Measurements from ENCODE around the gene FARS2.
A peak's percentile ranks its signal among the peaks of the same experiment; 100 is the strongest.

FARS2 gene

DNA sequence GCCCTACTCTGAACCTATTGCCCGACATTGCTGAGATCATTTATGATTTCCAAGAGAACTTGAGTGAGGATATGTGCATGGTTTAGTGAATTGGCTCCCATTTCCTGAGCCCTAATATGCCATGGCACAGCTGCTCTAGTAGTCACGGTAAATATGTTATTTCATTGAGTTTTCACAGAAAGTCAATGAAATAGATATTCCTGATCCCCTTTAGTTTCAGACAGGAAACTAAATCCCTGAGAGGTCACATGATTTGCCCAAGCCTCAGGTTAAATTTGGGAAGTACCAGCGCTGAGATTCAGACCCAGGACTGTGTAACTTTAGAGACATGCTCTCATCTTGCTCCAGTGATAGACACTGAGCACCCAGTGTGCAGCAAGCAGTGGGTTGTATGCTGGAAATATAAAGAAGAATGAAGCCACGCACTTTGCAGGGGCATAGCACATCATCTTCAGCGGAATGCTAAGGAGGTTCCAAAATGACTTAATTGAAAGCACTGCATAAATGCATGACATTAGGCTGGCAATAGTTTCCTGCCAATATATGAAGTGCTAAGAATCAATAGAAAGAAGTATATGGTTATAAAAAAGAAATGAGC lies 70.6 kb downstream of the FARS2 start:
- Mint-ChIP-seq H3K27ac (no peak overlapping the region), H3K27me3 (ENCODE audit: low read depth) (no peaks in the 10 kb centered on the region), H3K4me3 (no peak overlapping the region), H3K9me3 (no peaks in the 10 kb centered on the region), H3K4me1 (ENCODE audit: low read depth) (no peaks in the 10 kb centered on the region), H3K36me3 (ENCODE audit: low read depth) (no peaks in the 10 kb centered on the region)
- no peak for DNase-seq (ENCODE audit: low spot score)

DNA sequence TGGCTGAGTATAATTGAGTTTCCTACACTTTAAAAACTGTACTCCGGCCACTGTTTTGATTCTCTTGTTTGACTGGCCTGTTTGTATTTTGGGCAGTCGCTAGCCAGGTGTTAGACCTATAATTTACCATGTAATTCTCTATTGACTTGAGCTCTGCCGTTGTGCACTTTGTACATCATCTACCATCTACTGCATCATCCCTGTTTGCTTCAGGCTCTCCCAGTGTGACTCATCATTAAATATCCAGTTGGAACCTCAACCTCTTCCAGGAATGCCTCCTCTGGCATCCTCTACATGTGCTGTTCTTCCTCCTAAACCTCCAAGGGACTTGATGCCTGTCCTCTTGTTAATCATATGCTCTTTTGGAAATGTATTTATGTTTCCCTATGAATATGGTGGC lies 72.3 kb downstream of the FARS2 start:
- DNase-seq (ENCODE audit: low spot score): no peak
- Mint-ChIP-seq H3K4me1 (ENCODE audit: low read depth) (peaks cover 9% of the 10 kb centered on the region), H3K9me3 (no peaks in the 10 kb centered on the region), H3K27ac (no peak overlapping the region), H3K36me3 (ENCODE audit: low read depth) (no peaks in the 10 kb centered on the region), H3K4me3 (no peak overlapping the region), H3K27me3 (ENCODE audit: low read depth) (no peaks in the 10 kb centered on the region)

DNA sequence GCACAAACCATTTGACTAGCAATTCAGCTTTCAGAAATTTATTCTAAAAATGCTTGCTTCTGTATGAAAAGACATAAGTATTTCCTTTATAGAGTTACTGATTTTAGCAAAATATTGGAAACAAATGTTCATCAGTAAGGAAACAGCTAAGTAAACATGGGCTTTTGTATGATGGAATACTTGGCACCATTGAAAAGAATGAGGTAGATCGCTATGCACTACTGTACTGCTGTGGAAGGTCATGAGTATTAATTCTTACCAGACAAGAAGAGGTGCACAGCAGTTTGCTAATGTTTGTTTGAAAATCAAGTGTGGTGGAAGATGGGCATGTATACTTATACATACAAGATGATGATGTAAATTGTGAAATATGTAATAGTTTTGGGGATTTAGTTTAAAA lies 73.0 kb downstream of the FARS2 start:
- no peaks in the 10 kb centered on the region for H3K27me3 Mint-ChIP-seq (ENCODE audit: low read depth)
- H3K4me3 Mint-ChIP-seq: no peak overlapping the region
- H3K4me1 Mint-ChIP-seq (ENCODE audit: low read depth): peaks cover 11% of the 10 kb centered on the region
- DNase-seq (ENCODE audit: low spot score): no peak
- H3K36me3 Mint-ChIP-seq (ENCODE audit: low read depth): no peaks in the 10 kb centered on the region
- H3K27ac Mint-ChIP-seq: no peak overlapping the region
- no peaks in the 10 kb centered on the region for H3K9me3 Mint-ChIP-seq

DNA sequence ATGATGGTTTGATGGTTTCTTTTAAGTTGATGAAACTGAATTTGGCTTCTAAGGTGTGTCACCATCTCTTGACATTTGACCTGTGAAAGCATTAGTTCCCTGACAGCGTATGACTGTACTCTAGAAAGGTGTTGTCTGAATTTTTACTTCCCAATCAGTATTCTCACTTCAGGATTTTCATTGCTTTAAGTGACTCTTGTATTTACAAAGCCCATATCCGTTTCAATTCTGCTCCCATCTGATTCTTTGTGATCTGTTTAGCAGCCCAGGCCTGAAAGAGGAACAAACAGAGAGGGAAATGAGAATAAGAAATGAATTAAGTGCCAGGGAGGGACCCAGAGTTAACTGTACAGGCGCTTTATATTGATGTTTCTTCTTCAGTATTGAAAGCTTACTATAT lies 73.7 kb downstream of the FARS2 start:
- H3K9me3 Mint-ChIP-seq: no peaks in the 10 kb centered on the region
- no peaks in the 10 kb centered on the region for H3K36me3 Mint-ChIP-seq (ENCODE audit: low read depth)
- H3K4me1 Mint-ChIP-seq (ENCODE audit: low read depth): peaks cover 11% of the 10 kb centered on the region
- DNase-seq (ENCODE audit: low spot score): no peak
- H3K4me3 Mint-ChIP-seq: no peak overlapping the region
- no peak overlapping the region for H3K27ac Mint-ChIP-seq
- H3K27me3 Mint-ChIP-seq (ENCODE audit: low read depth): no peaks in the 10 kb centered on the region

DNA sequence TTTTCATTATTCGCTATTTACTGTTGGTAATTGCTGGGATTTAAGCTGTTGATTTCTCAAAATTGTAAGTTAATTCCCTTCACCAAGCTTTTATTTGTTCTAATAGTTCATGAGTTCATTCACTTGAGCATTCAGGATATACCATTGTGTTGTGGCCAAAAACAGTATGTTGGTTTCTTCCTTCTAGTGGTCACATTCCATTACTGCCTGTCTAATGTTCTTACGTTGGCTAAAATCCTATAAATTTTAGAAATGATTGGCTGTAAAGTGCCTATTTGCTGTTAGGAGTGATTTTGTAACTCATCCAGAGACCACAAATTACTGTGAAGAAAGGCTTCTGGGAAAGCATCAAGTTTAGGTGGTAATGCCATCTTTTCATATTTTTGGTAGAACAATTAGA lies 76.3 kb downstream of the FARS2 start:
- Mint-ChIP-seq H3K4me1 (ENCODE audit: low read depth) (peaks cover 19% of the 10 kb centered on the region), H3K36me3 (ENCODE audit: low read depth) (no peaks in the 10 kb centered on the region), H3K4me3 (no peak overlapping the region), H3K27ac (no peak overlapping the region), H3K27me3 (ENCODE audit: low read depth) (no peaks in the 10 kb centered on the region), H3K9me3 (no peaks in the 10 kb centered on the region)
- DNase-seq (ENCODE audit: low spot score): no peak

DNA sequence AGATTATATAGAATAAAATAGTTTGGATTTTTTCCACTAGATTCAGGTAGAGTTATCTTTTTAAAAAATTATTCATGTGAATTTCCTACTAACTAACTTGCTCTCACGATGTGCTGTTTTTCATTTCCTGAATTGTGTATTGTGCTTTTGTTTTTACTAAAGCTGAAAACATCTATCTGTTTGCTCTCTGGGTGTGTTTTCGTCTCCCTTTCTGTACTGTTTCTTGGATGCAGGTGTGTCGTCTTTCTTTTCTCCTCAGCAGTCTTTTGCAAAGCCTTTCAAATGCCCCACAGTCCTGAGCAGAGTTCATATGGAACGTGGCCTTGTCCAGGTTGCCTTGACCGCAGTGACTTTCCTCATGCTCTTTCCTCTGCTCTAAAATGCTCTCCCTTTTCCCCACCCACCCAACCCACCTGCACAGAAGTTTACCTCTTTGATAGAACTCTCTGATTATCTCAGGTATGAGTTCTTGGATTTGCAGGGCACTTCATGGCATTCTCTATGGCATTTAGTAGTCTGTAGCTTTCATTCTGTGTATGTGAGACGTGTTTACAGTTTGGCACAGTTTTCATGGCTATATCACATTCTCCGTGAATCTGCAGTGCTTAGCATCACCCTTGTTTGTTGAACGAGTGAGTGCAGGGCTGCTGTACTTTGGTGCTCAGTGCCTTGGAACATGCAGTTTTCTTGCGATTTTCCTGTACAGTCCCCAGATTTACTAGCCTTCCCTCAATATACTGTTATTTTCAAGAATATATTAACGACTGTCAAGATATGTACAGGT lies 77.1 kb downstream of the FARS2 start:
- no peak for DNase-seq (ENCODE audit: low spot score)
- H3K36me3 Mint-ChIP-seq (ENCODE audit: low read depth): no peaks in the 10 kb centered on the region
- H3K27me3 Mint-ChIP-seq (ENCODE audit: low read depth): no peaks in the 10 kb centered on the region
- H3K4me3 Mint-ChIP-seq: peak overlapping the region; percentile 47
- peaks cover 19% of the 10 kb centered on the region for H3K4me1 Mint-ChIP-seq (ENCODE audit: low read depth)
- no peaks in the 10 kb centered on the region for H3K9me3 Mint-ChIP-seq
- peak overlapping the region; percentile 47 for H3K27ac Mint-ChIP-seq

DNA sequence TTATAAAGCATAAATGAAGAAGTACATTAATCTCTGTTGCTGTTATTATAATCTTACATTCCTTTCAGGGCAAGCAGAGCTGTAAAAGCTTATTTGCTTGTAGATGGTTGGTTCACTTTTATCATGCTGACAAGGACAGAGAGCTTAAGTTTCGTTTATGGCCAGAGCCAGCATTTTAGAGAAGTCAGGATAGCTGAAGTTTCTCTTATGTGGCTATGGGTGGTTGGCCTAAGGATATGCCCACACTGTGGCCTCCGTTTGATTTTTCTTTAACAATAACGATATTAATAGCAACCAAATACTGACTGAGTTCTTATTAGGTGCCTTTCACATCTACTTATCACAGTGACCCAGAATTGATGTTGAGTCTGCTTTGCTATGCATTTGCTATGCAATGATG lies 78.5 kb downstream of the FARS2 start:
- no peak overlapping the region for H3K27ac Mint-ChIP-seq
- H3K4me3 Mint-ChIP-seq: no peak overlapping the region
- DNase-seq (ENCODE audit: low spot score): no peak
- H3K4me1 Mint-ChIP-seq (ENCODE audit: low read depth): peaks cover 19% of the 10 kb centered on the region
- H3K36me3 Mint-ChIP-seq (ENCODE audit: low read depth): no peaks in the 10 kb centered on the region
- H3K9me3 Mint-ChIP-seq: no peaks in the 10 kb centered on the region
- no peaks in the 10 kb centered on the region for H3K27me3 Mint-ChIP-seq (ENCODE audit: low read depth)

DNA sequence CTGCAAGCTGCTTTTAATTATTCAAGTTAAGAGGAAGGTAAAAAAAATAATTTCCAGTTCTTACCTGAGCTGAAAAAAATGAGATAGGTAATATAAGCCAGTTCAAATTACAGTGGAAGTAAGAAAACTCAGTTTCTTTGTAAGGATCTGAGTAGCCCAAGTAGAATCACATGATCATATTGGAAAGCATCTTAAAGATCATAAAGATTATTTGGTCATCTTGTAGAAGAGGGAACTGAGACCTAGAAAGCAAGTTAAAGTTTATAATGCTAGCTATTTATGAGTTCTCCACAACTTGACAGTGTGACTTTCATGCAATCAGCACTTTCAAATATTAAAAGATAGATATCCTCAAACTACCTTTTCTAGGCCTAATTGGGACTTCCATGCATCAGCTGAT lies 80.5 kb downstream of the FARS2 start:
- Mint-ChIP-seq H3K9me3 (no peaks in the 10 kb centered on the region), H3K27me3 (ENCODE audit: low read depth) (no peaks in the 10 kb centered on the region), H3K4me1 (ENCODE audit: low read depth) (peaks cover 19% of the 10 kb centered on the region), H3K36me3 (ENCODE audit: low read depth) (no peaks in the 10 kb centered on the region), H3K4me3 (no peak overlapping the region), H3K27ac (no peak overlapping the region)
- no peak for DNase-seq (ENCODE audit: low spot score)

DNA sequence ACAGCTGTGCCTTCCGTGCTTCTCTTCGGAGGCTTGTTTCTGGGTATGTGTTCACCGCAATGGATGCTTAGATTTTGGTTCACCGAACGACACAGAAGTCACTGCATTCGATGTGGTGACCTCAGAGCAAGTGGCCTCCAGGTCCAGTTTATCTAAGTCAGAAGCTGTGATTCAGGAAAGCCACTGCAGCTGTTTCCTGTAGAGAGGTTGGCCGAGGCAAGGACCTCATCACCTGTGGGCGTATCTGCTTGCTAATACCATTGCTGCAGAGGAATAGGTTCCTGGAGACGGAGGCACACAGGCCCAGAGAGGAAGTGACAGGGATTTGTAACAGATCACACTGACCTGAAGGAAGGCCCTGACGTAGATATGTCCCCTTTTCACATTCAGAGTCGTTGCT lies 82.7 kb downstream of the FARS2 start:
- no peak for DNase-seq (ENCODE audit: low spot score)
- Mint-ChIP-seq H3K4me1 (ENCODE audit: low read depth) (peaks cover 7% of the 10 kb centered on the region), H3K27me3 (ENCODE audit: low read depth) (no peaks in the 10 kb centered on the region), H3K36me3 (ENCODE audit: low read depth) (peaks cover 2% of the 10 kb centered on the region), H3K9me3 (peaks cover 5% of the 10 kb centered on the region), H3K4me3 (no peak overlapping the region), H3K27ac (no peak overlapping the region)

DNA sequence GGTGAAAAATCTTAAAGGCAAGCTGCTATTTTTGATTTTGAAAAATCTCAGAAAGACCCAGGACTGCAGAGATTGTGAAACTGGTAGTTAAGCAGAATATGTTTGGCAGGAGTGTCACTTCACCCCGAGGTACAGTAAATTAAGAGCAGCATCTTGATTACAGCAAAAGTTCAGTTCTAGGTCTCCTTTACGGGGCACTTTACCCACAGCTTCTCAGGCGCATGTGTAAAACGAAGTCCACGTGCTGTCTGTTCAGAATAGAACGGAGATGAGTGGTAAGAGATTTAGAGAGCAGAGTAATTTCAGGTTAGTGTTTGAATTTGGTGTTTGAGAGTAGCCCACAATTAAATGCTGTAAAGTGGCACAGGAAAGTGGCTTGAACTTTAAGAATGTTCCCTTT lies 84.0 kb downstream of the FARS2 start:
- Mint-ChIP-seq H3K27ac (no peak overlapping the region), H3K36me3 (ENCODE audit: low read depth) (peaks cover 2% of the 10 kb centered on the region), H3K4me1 (ENCODE audit: low read depth) (peaks cover 6% of the 10 kb centered on the region), H3K4me3 (no peak overlapping the region), H3K9me3 (peaks cover 5% of the 10 kb centered on the region), H3K27me3 (ENCODE audit: low read depth) (no peaks in the 10 kb centered on the region)
- DNase-seq (ENCODE audit: low spot score): no peak

DNA sequence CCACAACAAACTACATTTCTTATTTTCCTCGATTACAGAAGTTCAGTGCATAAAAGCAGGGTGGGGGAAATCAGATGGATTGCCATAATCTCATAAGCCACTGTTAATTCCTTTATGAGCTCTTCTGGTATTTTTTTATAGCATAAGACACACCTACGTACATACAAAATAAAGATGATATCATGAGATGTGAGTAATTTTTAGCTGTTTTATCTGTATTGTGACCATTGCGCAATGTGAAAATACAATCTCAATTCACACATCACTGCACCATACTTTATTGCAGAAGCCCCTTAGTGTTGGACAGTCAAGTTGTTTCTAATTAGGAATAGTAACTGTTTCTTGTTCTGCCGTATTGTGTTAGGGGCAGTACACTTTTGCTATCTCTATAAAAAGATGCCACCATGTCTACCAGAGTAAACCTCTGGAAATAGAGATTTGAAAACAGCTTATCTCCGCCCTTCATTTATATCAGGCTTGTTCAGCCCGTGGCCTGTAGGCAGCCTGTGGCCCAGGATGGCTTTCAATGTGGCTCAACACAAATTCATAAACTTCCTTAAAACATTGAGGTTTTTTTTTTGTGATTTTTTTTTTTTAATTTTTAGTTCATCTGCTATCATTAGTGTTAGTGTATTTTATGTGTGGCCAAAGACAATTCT lies 90.4 kb downstream of the FARS2 start:
- H3K36me3 Mint-ChIP-seq (ENCODE audit: low read depth): peaks cover 2% of the 10 kb centered on the region
- H3K9me3 Mint-ChIP-seq: peaks cover 5% of the 10 kb centered on the region
- no peak overlapping the region for H3K4me3 Mint-ChIP-seq
- no peaks in the 10 kb centered on the region for H3K27me3 Mint-ChIP-seq (ENCODE audit: low read depth)
- DNase-seq (ENCODE audit: low spot score): no peak
- no peak overlapping the region for H3K27ac Mint-ChIP-seq
- H3K4me1 Mint-ChIP-seq (ENCODE audit: low read depth): no peaks in the 10 kb centered on the region

DNA sequence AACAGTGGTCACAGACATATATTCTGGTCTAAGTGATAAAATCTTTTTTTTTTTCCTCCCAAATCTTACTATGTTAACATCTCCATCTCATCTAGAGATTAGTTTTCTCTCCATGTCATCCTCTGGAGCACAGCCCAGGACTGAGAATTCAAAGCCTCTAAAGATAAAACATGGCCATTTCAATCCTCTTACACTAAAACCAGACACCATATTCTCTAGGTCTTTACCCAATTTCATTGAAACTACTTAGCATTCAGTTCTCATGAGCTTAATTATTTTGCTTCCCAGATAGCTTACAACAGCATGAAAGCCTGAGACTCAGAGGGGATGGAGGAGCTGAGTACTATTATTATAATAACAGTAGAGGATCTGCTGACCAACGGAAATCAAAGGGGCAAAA lies 92.7 kb downstream of the FARS2 start:
- H3K9me3 Mint-ChIP-seq: no peaks in the 10 kb centered on the region
- H3K4me1 Mint-ChIP-seq (ENCODE audit: low read depth): no peaks in the 10 kb centered on the region
- DNase-seq (ENCODE audit: low spot score): no peak
- no peaks in the 10 kb centered on the region for H3K36me3 Mint-ChIP-seq (ENCODE audit: low read depth)
- H3K4me3 Mint-ChIP-seq: no peak overlapping the region
- H3K27me3 Mint-ChIP-seq (ENCODE audit: low read depth): no peaks in the 10 kb centered on the region
- no peak overlapping the region for H3K27ac Mint-ChIP-seq

DNA sequence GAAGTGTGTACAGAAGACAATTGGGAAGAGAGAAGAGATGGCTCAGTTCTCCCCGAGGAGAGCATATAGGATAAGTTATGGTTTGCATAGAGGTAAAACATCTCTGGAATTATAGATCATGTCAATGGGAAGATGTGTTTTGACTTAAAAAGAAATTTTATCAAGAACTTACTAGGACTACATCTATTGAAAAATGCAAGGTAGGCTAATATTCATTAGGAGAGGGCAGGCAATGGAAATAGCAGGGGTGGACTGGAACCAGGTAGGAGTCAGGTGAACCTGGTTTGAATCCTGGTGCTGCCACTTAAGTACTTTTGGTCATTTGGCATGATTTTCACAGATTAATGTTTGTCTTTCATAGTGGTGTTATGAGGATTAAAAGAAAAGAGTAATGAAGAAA lies 96.2 kb downstream of the FARS2 start:
- Mint-ChIP-seq H3K9me3 (no peaks in the 10 kb centered on the region), H3K27ac (no peak overlapping the region), H3K4me1 (ENCODE audit: low read depth) (no peaks in the 10 kb centered on the region), H3K4me3 (no peak overlapping the region), H3K36me3 (ENCODE audit: low read depth) (no peaks in the 10 kb centered on the region), H3K27me3 (ENCODE audit: low read depth) (no peaks in the 10 kb centered on the region)
- DNase-seq (ENCODE audit: low spot score): no peak

DNA sequence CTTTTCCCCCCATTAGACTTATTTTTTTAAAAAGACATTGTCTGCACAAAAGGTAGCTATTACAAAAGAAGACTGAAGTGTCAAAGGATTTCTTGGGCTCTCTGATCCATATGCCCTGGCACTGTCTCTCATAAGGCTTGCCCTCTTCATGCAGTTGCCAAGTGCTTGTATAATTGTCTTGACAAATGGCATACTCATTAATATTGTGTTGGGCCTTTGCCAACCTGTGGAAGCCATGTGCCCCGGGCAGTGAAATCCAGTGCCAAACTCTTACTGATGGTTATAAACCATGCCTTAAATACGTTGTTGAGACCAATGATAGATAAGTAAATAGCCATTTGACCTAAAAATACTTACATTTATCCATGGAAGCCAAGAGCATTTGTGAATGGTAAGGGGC lies 98.1 kb downstream of the FARS2 start:
- Mint-ChIP-seq H3K27ac (no peak overlapping the region), H3K4me1 (ENCODE audit: low read depth) (no peaks in the 10 kb centered on the region), H3K4me3 (no peak overlapping the region), H3K27me3 (ENCODE audit: low read depth) (no peaks in the 10 kb centered on the region), H3K36me3 (ENCODE audit: low read depth) (no peaks in the 10 kb centered on the region), H3K9me3 (no peaks in the 10 kb centered on the region)
- no peak for DNase-seq (ENCODE audit: low spot score)
